Upper lobe of left lung (tissue), 6 donors: Measurements from ENCODE around the gene KBTBD4. TPM values are rescaled to one million over a fixed set of nuclear protein-coding genes. Genes with fewer than 3 reads are reported as not detected.

ENCODE experiments used
- ATAC-seq, 2 donors: fragments of 200-7000 bp; cut with Tn5 transposase; one replicate each; pipeline ENCODE4 v1.9.1; 2022; ENCODE audit warnings: mild to moderate bottlenecking in 2 of 2, moderate library complexity in 2 of 2; ENCODE audit not compliant: low FRiP score in 2 of 2
- DNase-seq, 2 donors: peaks; one replicate each; pipeline ENCODE4 v3.0.0-alpha.2; 2019 to 2020
- H3K27ac ChIP-seq, 4 donors: fragments of 200-600 bp; sonication (generic); one replicate each; pipeline ENCODE4 v1.5.1; 2016 to 2019
- H3K27me3 ChIP-seq, 4 donors: fragments of 200-600 bp; sonication (generic); one replicate each; pipeline ENCODE4 v1.5.1; 2017 to 2019
- H3K36me3 ChIP-seq, 4 donors: fragments of 200-600 bp; sonication (generic); one replicate each; pipeline ENCODE4 v1.5.1; 2016 to 2019
- H3K4me1 ChIP-seq, 4 donors: fragments of 200-600 bp; sonication (generic); one replicate each; pipeline ENCODE4 v1.5.1; 2018 to 2019
- H3K4me3 ChIP-seq, 4 donors: fragments of 200-600 bp; sonication (generic); one replicate each; pipeline ENCODE4 v1.5.1; 2017 to 2019; ENCODE audit warnings: mild to moderate bottlenecking in 2 of 4, moderate library complexity in 1 of 4
- H3K9me3 ChIP-seq, 4 donors: fragments of 200-600 bp; sonication (generic); one replicate each; pipeline ENCODE4 v1.5.1; 2018 to 2019
- EP300 ChIP-seq, 4 donors: sonication (generic); formaldehyde crosslinking; IDR thresholded peaks; one replicate each; pipeline ENCODE4 v1.5.1; 2017; ENCODE audit warnings: antibody characterized with exemption in 4 of 4, control low read depth in 2 of 4
- POLR2A ChIP-seq, 4 donors: fragments of 450-650 bp; IDR thresholded peaks; one replicate each; pipeline ENCODE4 v1.5.1; 2016 to 2017; ENCODE audit warnings: antibody characterized with exemption in 4 of 4, mild to moderate bottlenecking in 2 of 4
- POLR2AphosphoS5 ChIP-seq, 2 donors: sonication (generic); formaldehyde crosslinking; IDR thresholded peaks; one replicate each; pipeline ENCODE4 v1.5.1; 2017; ENCODE audit warnings: antibody characterized with exemption in 2 of 2
- WGBS, 2 donors: methylation state at CpG; one replicate each; pipeline ENCODE4 v1.1.5; 2017 to 2018; 5-methylcytosine and 5-hydroxymethylcytosine counted together
- total RNA-seq, 6 donors: library from RNA; depleted of rRNA in 4 of 6; stranded (reverse); fragments of >200 nt in 4 of 6; gene quantifications; one replicate each; pipeline versions ENCODE4 v1.1.0 to v1.2.1, GENCODE V29; 2016 to 2021
- TF ChIP-seq, protein P1 (sequence below), 6 experiments: fragments of 450-650 bp in 4 of 6; fragments of 200-600 bp in 2 of 6; sonication (generic) in 2 of 6; IDR thresholded peaks; one replicate each; pipeline ENCODE4 v1.5.1; 2016 to 2019; ENCODE audit warnings: antibody characterized with exemption in 6 of 6
- donor health status: DM: no; HTN: no; CAD: no; lungs with moderate emphysema.
- donor health status: DM: no; HTN: yes; CAD: no; lungs with severe emphysema.

KBTBD4 gene
- total RNA-seq, 6 donors from 2014 or later: 3.1 to 22.2 (median 17.4) TPM

DNA sequence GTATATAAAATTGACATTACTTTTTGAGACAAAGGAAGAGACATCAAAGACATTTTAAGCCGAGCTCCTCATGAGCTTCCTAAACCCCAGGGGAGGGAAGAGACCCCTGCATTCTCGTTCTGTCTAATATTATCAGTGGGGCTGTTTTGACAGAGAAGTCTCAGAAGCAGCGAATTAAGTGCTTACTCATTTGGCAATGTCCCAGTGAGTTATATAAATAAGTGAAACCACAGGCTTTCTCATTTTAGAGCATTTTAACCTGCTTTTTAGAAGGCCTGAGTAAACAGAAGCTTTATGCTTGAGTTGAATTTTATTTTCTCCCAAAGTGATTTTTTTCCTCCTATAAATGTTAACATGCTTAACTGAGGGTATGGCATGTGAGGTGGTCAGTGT lies 38.6 kb upstream of the KBTBD4 start:
- H3K4me1 ChIP-seq: no peaks in the 10 kb centered on the region
- H3K27me3 ChIP-seq: no peaks in the 10 kb centered on the region
- DNase-seq: no peak
- H3K4me3 ChIP-seq: no peak overlapping the region
- WGBS, 2 donors: 40 to 48% methylated on average over 3 of the region's 3 CpGs
- no peak for ATAC-seq
- H3K9me3 ChIP-seq: no peaks in the 10 kb centered on the region
- peaks cover 4 to 55% (median 30%) of the 10 kb centered on the region in 4 donors for H3K36me3 ChIP-seq
- TF ChIP-seq EP300 (IDR thresholded peaks at IDR 0.05) (no peak), POLR2A (IDR thresholded peaks at IDR 0.05) (no peak), POLR2AphosphoS5 (IDR thresholded peaks at IDR 0.05) (no peak)
- TF ChIP-seq, protein P1, sequence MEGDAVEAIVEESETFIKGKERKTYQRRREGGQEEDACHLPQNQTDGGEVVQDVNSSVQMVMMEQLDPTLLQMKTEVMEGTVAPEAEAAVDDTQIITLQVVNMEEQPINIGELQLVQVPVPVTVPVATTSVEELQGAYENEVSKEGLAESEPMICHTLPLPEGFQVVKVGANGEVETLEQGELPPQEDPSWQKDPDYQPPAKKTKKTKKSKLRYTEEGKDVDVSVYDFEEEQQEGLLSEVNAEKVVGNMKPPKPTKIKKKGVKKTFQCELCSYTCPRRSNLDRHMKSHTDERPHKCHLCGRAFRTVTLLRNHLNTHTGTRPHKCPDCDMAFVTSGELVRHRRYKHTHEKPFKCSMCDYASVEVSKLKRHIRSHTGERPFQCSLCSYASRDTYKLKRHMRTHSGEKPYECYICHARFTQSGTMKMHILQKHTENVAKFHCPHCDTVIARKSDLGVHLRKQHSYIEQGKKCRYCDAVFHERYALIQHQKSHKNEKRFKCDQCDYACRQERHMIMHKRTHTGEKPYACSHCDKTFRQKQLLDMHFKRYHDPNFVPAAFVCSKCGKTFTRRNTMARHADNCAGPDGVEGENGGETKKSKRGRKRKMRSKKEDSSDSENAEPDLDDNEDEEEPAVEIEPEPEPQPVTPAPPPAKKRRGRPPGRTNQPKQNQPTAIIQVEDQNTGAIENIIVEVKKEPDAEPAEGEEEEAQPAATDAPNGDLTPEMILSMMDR (IDR thresholded peaks at IDR 0.05): no peak
- no peak overlapping the region for H3K27ac ChIP-seq

DNA sequence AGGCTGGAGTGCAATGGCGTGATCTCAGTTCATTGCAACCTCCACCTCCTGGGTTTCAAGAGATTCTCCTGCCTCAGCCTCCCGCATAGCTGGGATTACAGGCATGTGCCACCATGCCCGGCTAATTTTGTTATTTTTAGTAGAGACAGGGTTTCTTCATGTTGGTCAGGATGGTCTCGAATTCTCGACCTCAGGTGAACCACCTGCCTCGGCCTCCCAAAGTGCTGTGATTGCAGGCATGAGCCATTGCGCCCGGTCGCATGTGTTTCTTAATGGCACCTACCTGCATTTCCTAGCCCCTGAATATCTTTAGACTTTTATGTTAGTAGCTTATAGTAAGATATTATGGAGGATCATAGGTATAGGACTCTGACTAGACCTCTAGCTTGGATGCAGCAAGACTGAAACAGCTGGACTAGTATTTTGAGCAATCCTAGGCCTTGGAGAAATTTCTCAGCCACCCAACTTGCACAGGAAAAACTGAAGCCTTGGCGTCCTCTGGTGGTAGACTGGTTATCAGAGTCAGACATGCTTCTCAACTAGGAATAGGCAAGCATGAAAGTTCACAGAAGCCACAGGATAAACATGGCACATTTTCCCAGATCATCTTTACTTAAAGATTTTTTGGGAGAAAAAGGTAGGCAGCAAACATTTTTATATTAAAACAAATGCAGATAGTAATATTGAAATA lies 38.1 kb upstream of the KBTBD4 start:
- DNase-seq (no peak), ATAC-seq (peak; percentile 11 to 85)
- Histone ChIP-seq H3K9me3 (no peaks in the 10 kb centered on the region), H3K27me3 (no peaks in the 10 kb centered on the region), H3K36me3 (peaks cover 0 to 50% (median 27%) of the 10 kb centered on the region in 4 donors), H3K27ac (no peak overlapping the region), H3K4me3 (no peak overlapping the region), H3K4me1 (no peaks in the 10 kb centered on the region)
- TF ChIP-seq, protein P1 (IDR thresholded peaks at IDR 0.05): peak; percentile 16 to 46 (median 41)
- TF ChIP-seq POLR2AphosphoS5 (IDR thresholded peaks at IDR 0.05): no peak
- 89 to 92% methylated on average over 10 of the region's 10 CpGs for WGBS, 2 donors

DNA sequence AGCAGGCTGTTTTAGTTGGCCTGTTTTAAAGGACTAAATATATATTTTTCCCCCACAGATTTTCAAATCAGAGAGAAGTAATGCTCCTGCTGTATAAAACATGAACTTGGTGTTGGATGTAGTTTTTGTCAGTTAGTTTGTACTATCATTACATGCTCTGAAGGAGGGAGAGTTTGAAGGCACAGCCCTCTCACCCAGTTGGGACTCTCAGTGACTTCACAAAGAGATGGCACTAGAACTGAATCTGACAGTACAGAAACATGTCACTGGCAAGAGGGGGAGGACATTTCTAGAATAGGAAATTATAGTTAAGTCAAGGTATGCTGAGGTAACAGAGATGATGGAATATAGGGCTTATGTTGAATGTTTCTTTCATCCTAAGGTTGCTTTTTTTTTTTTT lies 36.5 kb upstream of the KBTBD4 start:
- TF ChIP-seq POLR2A (IDR thresholded peaks at IDR 0.05) (no peak), POLR2AphosphoS5 (IDR thresholded peaks at IDR 0.05) (no peak), EP300 (IDR thresholded peaks at IDR 0.05) (no peak)
- TF ChIP-seq, protein P1 (IDR thresholded peaks at IDR 0.05): no peak
- H3K4me1 ChIP-seq: no peaks in the 10 kb centered on the region

DNA sequence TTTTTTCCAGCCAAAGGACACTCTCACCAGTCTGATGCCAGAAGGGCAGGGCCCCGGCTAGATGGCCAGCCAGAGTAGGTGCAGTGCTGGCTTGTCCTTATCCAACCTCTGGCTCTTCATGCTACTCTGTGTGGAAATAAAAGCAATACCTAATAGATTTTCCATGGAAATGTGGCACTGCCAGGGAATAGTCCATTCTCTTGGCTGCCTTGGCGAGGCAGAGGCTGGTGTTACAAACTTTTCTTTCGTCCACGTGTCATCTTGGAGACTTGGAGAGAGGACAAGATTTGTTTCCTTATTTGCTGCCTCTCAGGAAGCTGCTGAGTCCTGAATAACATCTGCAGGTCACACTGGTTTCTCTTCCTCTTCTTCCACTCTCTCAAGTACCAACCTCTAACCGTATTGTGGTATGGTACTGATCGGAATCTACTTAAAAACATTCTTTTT lies 32.6 kb upstream of the KBTBD4 start:
- H3K27me3 ChIP-seq: no peaks in the 10 kb centered on the region
- H3K36me3 ChIP-seq: peaks cover 0 to 10% (median 4%) of the 10 kb centered on the region in 4 donors
- no peak for DNase-seq
- TF ChIP-seq, protein P1 (IDR thresholded peaks at IDR 0.05): no peak
- TF ChIP-seq EP300 (IDR thresholded peaks at IDR 0.05): no peak
- TF ChIP-seq POLR2AphosphoS5 (IDR thresholded peaks at IDR 0.05): no peak
- no peak for TF ChIP-seq POLR2A (IDR thresholded peaks at IDR 0.05)
- H3K4me3 ChIP-seq: no peak overlapping the region
- no peaks in the 10 kb centered on the region for H3K9me3 ChIP-seq
- no peaks in the 10 kb centered on the region for H3K4me1 ChIP-seq
- 56 to 71% methylated on average over 6 of the region's 6 CpGs for WGBS, 2 donors
- no peak overlapping the region for H3K27ac ChIP-seq
- ATAC-seq: peak in 1 of 2 donors; percentile 45

More for the DNA sequence above, 36.5 kb upstream of the KBTBD4 start:
- no peaks in the 10 kb centered on the region for H3K27me3 ChIP-seq
- H3K36me3 ChIP-seq: peaks cover 0 to 40% (median 16%) of the 10 kb centered on the region in 4 donors
- no peak for DNase-seq
- no peak overlapping the region for H3K27ac ChIP-seq
- H3K4me3 ChIP-seq: no peak overlapping the region
- no peak for ATAC-seq
- H3K9me3 ChIP-seq: no peaks in the 10 kb centered on the region

DNA sequence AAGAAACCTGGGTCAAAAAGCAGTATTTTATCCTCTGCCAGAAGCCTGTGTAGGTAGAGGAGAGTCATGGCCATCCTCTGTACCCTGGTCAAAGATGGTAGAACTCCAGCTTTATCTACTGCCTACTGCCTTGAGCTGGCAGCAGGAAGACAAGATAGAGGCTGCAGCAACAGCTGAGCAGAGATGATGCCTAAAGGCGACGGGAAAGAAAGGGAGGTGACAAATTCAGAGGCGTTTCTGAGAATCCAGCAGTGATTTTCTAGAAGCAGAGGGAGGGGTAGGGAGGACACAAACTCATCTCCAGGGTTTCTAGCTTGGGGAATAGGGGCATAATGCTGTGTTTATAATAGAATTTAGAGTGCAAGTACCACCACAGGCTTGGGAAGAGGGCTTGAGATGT lies 30.9 kb upstream of the KBTBD4 start:
- no peak overlapping the region for H3K27ac ChIP-seq
- ATAC-seq (no peak), DNase-seq (no peak)
- no peaks in the 10 kb centered on the region for H3K4me1 ChIP-seq
- no peaks in the 10 kb centered on the region for H3K27me3 ChIP-seq
- H3K36me3 ChIP-seq: peaks cover 0 to 10% (median 3%) of the 10 kb centered on the region in 4 donors
- no peaks in the 10 kb centered on the region for H3K9me3 ChIP-seq
- no peak overlapping the region for H3K4me3 ChIP-seq
- TF ChIP-seq POLR2A (IDR thresholded peaks at IDR 0.05) (no peak), POLR2AphosphoS5 (IDR thresholded peaks at IDR 0.05) (no peak), EP300 (IDR thresholded peaks at IDR 0.05) (no peak)
- TF ChIP-seq, protein P1 (IDR thresholded peaks at IDR 0.05): no peak
- 76 to 81% methylated on average over 3 of the region's 3 CpGs for WGBS, 2 donors
